GM12874 (cell line): ENCODE results near the gene STPG3.

Experiments used
- CTCF ChIP-seq: IDR thresholded peaks from 2 replicates; pipeline ENCODE4 v1.5.1; 2011; ENCODE audit warnings: low read depth, mild to moderate bottlenecking, control low read depth, low read length, moderate library complexity; ENCODE audit not compliant: insufficient read depth

The STPG3 gene

GRCh38 chr9:137302449-137303150, 51.5 kb downstream of the STPG3 start:
- TF ChIP-seq CTCF, result peak; percentile 79
